Measurements from ENCODE around the gene SLC1A1.

- no peak for TF ChIP-seq CTCF (IDR thresholded peaks at IDR 0.05; ENCODE audit: low read depth, low read length, missing input control)
- TF ChIP-seq ATF3 (IDR thresholded peaks at IDR 0.05): no peak
- no peak for TF ChIP-seq EGR1 (IDR thresholded peaks at IDR 0.05; ENCODE audit: low read depth in 2 of 2)
- TF ChIP-seq REST (IDR thresholded peaks at IDR 0.05): no peak
- no peak for TF ChIP-seq SP1 (IDR thresholded peaks at IDR 0.05)
- no peak for TF ChIP-seq FOXA2 (IDR thresholded peaks at IDR 0.05)
- TF ChIP-seq HNF4A (conservative IDR thresholded peaks at IDR 0.05): no peak
- TF ChIP-seq YY1 (IDR thresholded peaks at IDR 0.05): no peak
- no peak for TF ChIP-seq ZBTB33 (IDR thresholded peaks at IDR 0.05)
Measured at GRCh38 chr9:4463824-4464223, 26.4 kb upstream of the SLC1A1 start.
